ENCODE results near the gene MS4A18.

GRCh38 chr11:60734279-60734678 lies 9.8 kb downstream of the MS4A18 start:
- TF ChIP-seq ZFX (IDR thresholded peaks at IDR 0.05) = no peak
- TF ChIP-seq, protein P1, sequence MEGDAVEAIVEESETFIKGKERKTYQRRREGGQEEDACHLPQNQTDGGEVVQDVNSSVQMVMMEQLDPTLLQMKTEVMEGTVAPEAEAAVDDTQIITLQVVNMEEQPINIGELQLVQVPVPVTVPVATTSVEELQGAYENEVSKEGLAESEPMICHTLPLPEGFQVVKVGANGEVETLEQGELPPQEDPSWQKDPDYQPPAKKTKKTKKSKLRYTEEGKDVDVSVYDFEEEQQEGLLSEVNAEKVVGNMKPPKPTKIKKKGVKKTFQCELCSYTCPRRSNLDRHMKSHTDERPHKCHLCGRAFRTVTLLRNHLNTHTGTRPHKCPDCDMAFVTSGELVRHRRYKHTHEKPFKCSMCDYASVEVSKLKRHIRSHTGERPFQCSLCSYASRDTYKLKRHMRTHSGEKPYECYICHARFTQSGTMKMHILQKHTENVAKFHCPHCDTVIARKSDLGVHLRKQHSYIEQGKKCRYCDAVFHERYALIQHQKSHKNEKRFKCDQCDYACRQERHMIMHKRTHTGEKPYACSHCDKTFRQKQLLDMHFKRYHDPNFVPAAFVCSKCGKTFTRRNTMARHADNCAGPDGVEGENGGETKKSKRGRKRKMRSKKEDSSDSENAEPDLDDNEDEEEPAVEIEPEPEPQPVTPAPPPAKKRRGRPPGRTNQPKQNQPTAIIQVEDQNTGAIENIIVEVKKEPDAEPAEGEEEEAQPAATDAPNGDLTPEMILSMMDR (conservative IDR thresholded peaks at IDR 0.05) = no peak
